ENCODE data around the gene PLA2G5. TPM values are rescaled to one million over a fixed set of nuclear protein-coding genes. Genes with fewer than 3 reads are reported as not detected.
A peak's percentile ranks its signal among the peaks of the same experiment; 100 is the strongest.

The PLA2G5 gene, protein sequence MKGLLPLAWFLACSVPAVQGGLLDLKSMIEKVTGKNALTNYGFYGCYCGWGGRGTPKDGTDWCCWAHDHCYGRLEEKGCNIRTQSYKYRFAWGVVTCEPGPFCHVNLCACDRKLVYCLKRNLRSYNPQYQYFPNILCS
- 0.47 TPM for total RNA-seq
- polyA plus RNA-seq (ENCODE audit: insufficient read depth, low read depth, low replicate concordance): 0.58 TPM
- long read RNA-seq, donor 1: 0 reads
- long read RNA-seq, donor 2: 0 reads
- long read RNA-seq, donor 3: 0 reads
- long read RNA-seq, donor 4: 0 reads
- long read RNA-seq, donor 5: 0 reads
- long read RNA-seq, donor 6: 0 reads
- long read RNA-seq, donor 7, partial matches to known transcripts: 0 of 1 reads
- long read RNA-seq, donor 7, other reads (novel, unspliced or antisense): 1 of 1 reads
- long read RNA-seq, donor 8: 0 reads
- long read RNA-seq, donor 9: 0 reads
- long read RNA-seq, donor 10: 0 reads

DNA sequence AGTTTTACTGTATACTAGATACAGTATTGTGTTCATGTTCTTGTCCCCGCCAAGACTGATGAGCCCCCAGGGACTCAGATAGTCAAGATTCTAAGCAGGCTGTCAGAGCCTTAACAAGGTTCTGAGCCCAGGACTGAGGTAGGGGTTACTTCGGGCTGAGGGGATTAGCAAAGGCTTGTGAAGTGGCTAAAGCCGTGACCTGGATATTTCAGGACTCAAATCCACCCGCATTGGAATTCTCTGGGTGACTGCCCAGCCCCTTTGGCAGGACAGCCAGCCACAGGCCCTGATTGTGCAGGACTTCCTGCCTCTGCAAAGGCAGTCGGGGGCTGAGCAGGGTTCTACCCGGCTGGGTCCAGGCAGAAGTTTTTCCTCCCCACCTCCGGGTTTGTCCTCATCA is at the start of gene PLA2G5:
Gene PLA2G5 (plus strand): TSS at position 321 of the 400 bp plus-strand sequence. CDS start 14,637 bp downstream, outside the sequence.
- H3K27me3 ChIP-seq (ENCODE audit: control insufficient read depth, insufficient read depth, low read length): no peaks in the 10 kb centered on the region
- no peak within 1 kb of the TSS for H3K9ac ChIP-seq (ENCODE audit: low read length in 3 of 3)
- FAIRE-seq (no peak), DNase-seq (peak in 2 of 5 donors; percentile 13 to 77)
- no peak for TF ChIP-seq CTCF (IDR thresholded peaks at IDR 0.05; ENCODE audit: borderline replicate concordance, extremely low read depth, insufficient read depth)
- no peaks in the 10 kb centered on the region for H3K36me3 ChIP-seq (ENCODE audit: control insufficient read depth in 2 of 3, insufficient read depth in 3 of 3, low read length in 3 of 3)
- no peaks in the 10 kb centered on the region for H3K9me3 ChIP-seq (ENCODE audit: control insufficient read depth in 2 of 3, insufficient read depth in 1 of 3, low read length in 3 of 3)
- H3K4me1 ChIP-seq (ENCODE audit: control insufficient read depth in 2 of 3, insufficient read depth in 2 of 3, low read depth in 1 of 3, low read length in 3 of 3): no peaks in the 10 kb centered on the region
- intact Hi-C loops (cut with DNase I): no loop called here
- no peak within 1 kb of the TSS for H3K4me3 ChIP-seq (ENCODE audit: low read length in 3 of 3)
- no peak within 1 kb of the TSS for H3K27ac ChIP-seq (ENCODE audit: low read depth in 2 of 2, low read length in 2 of 2)

DNA sequence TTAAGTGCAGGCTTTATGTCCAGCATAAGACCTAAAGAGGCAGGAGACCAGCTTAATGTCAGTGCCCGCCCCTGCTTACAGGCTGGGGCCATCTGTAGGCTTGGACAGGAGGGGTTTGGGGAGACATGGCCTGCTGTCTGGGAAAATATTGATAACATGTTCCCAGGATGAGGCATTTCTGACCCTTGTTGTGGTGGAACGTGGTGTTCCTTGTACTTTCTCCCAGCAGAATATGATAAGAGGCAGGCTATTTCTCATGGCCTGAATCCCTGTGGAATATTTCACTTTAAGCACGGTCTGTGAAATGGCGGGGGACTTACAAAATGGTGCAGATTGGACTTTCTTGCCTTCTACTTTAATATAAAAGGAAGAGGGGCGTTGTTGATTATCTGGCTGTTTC is 41.9 kb upstream of the PLA2G5 start:
- FAIRE-seq: no peak
- no peak overlapping the region for H3K27ac ChIP-seq (ENCODE audit: low read depth in 2 of 2, low read length in 2 of 2)

GRCh38 chr1:20028726-20029125 is 41.3 kb upstream of the PLA2G5 start:
- Histone ChIP-seq H3K9ac (ENCODE audit: low read length in 3 of 3) (no peak overlapping the region), H3K9me3 (ENCODE audit: control insufficient read depth in 2 of 3, insufficient read depth in 1 of 3, low read length in 3 of 3) (peaks cover 0 to under 1% (median 0%) of the 10 kb centered on the region in 3 donors), H3K4me3 (ENCODE audit: low read length in 3 of 3) (no peak overlapping the region), H3K4me1 (ENCODE audit: control insufficient read depth in 2 of 3, insufficient read depth in 2 of 3, low read depth in 1 of 3, low read length in 3 of 3) (no peaks in the 10 kb centered on the region), H3K27me3 (ENCODE audit: control insufficient read depth, insufficient read depth, low read length) (no peaks in the 10 kb centered on the region), H3K36me3 (ENCODE audit: control insufficient read depth in 2 of 3, insufficient read depth in 3 of 3, low read length in 3 of 3) (no peaks in the 10 kb centered on the region), H3K27ac (ENCODE audit: low read depth in 2 of 2, low read length in 2 of 2) (no peak overlapping the region)
- intact Hi-C loops (cut with DNase I): no loop called here
- FAIRE-seq (no peak), DNase-seq (no peak)
- no peak for TF ChIP-seq CTCF (IDR thresholded peaks at IDR 0.05; ENCODE audit: borderline replicate concordance, extremely low read depth, insufficient read depth)

More for the DNA sequence above, 41.9 kb upstream of the PLA2G5 start:
- no peak for DNase-seq
- no peaks in the 10 kb centered on the region for H3K4me1 ChIP-seq (ENCODE audit: control insufficient read depth in 2 of 3, insufficient read depth in 2 of 3, low read depth in 1 of 3, low read length in 3 of 3)
- H3K27me3 ChIP-seq (ENCODE audit: control insufficient read depth, insufficient read depth, low read length): no peaks in the 10 kb centered on the region
- no peak for TF ChIP-seq CTCF (IDR thresholded peaks at IDR 0.05; ENCODE audit: borderline replicate concordance, extremely low read depth, insufficient read depth)
- H3K36me3 ChIP-seq (ENCODE audit: control insufficient read depth in 2 of 3, insufficient read depth in 3 of 3, low read length in 3 of 3): no peaks in the 10 kb centered on the region
- H3K9me3 ChIP-seq (ENCODE audit: control insufficient read depth in 2 of 3, insufficient read depth in 1 of 3, low read length in 3 of 3): peaks cover 0 to 4% (median 0%) of the 10 kb centered on the region in 3 donors
- no peak overlapping the region for H3K9ac ChIP-seq (ENCODE audit: low read length in 3 of 3)
- no peak overlapping the region for H3K4me3 ChIP-seq (ENCODE audit: low read length in 3 of 3)
- intact Hi-C loops (cut with DNase I): no loop called here

All from kidney (tissue), 22 donors.